ENCODE measurements around the gene SUPT6H. TPM values are rescaled to one million over a fixed set of nuclear protein-coding genes. Genes with fewer than 3 reads are reported as not detected.

Gene SUPT6H
- total RNA-seq, 4 donors from 2014 or later = 56.4 to 101 (median 66.6) TPM

- peak; percentile 83 to 84 for DNase-seq (ENCODE audit: low spot score in 2 of 2)
- TF ChIP-seq CTCF (IDR thresholded peaks at IDR 0.05) (no peak), POLR2A (IDR thresholded peaks at IDR 0.05) (peak; percentile 71 to 85), EP300 (IDR thresholded peaks at IDR 0.05) (peak in 1 of 2 donors; percentile 95)
These were observed 49.1 kb downstream of the SUPT6H start for GRCh38 chr17:28710861-28711722.

GRCh38 chr17:28711723-28712031, 49.7 kb downstream of the SUPT6H start, which contains the start of gene PROCA1:
Gene PROCA1, minus strand, starts transcription at chr17:28711888. Its CDS starts 228 bp downstream, at chr17:28711660.
- TF ChIP-seq EP300 (IDR thresholded peaks at IDR 0.05) (no peak), POLR2A (IDR thresholded peaks at IDR 0.05) (no peak), CTCF (IDR thresholded peaks at IDR 0.05) (no peak)
- 1 to 2% methylated on average over 10 to 20 of the region's 20 CpGs for WGBS, 2 donors
- Histone ChIP-seq H3K9me3 (no peaks in the 10 kb centered on the region), H3K36me3 (peaks cover 0 to 32% (median 5%) of the 10 kb centered on the region in 3 donors), H3K27ac (peak within 1 kb of the TSS; percentile 81 to 97 (median 93)), H3K4me3 (peak within 1 kb of the TSS; percentile 42 to 72 (median 54)), H3K27me3 (no peaks in the 10 kb centered on the region), H3K4me1 (peaks cover 0 to 49% (median 10%) of the 10 kb centered on the region in 4 donors)
- no peak for DNase-seq (ENCODE audit: low spot score in 2 of 2)

More at GRCh38 chr17:28710861-28711722, 49.1 kb downstream of the SUPT6H start:
- peak overlapping the region; percentile 81 to 97 (median 93) for H3K27ac ChIP-seq
- no peaks in the 10 kb centered on the region for H3K9me3 ChIP-seq
- peaks cover 0 to 43% (median 4%) of the 10 kb centered on the region in 4 donors for H3K4me1 ChIP-seq
- peaks cover 0 to 32% (median 5%) of the 10 kb centered on the region in 3 donors for H3K36me3 ChIP-seq
- H3K27me3 ChIP-seq = no peaks in the 10 kb centered on the region
- peak overlapping the region; percentile 42 to 72 (median 54) for H3K4me3 ChIP-seq
- 1% methylated on average over 59 to 66 of the region's 74 CpGs for WGBS, 2 donors

- Histone ChIP-seq H3K9me3 (no peaks in the 10 kb centered on the region), H3K4me1 (peaks cover 0 to 54% (median 11%) of the 10 kb centered on the region in 4 donors), H3K36me3 (peaks cover 0 to 32% (median 5%) of the 10 kb centered on the region in 3 donors), H3K27ac (peak overlapping the region; percentile 81 to 97 (median 93)), H3K4me3 (peak overlapping the region; percentile 42 to 72 (median 54)), H3K27me3 (no peaks in the 10 kb centered on the region)
- peak; percentile 19 to 24 for DNase-seq (ENCODE audit: low spot score in 2 of 2)
- TF ChIP-seq EP300 (IDR thresholded peaks at IDR 0.05) = no peak
- TF ChIP-seq CTCF (IDR thresholded peaks at IDR 0.05) = no peak
- TF ChIP-seq POLR2A (IDR thresholded peaks at IDR 0.05) = no peak
- 24 to 32% methylated on average over 24 to 34 of the region's 34 CpGs for WGBS, 2 donors
These were observed 50.2 kb downstream of the SUPT6H start for GRCh38 chr17:28712032-28712704.

GRCh38 chr17:28712705-28713415, 50.9 kb downstream of the SUPT6H start:
- Histone ChIP-seq H3K27me3 (no peaks in the 10 kb centered on the region), H3K36me3 (peaks cover 0 to 32% (median 5%) of the 10 kb centered on the region in 3 donors), H3K4me3 (no peak overlapping the region), H3K9me3 (no peaks in the 10 kb centered on the region), H3K27ac (peak overlapping the region in 3 of 4 donors; percentile 81 to 94 (median 92)), H3K4me1 (peaks cover 0 to 60% (median 11%) of the 10 kb centered on the region in 4 donors)
- no peak for DNase-seq (ENCODE audit: low spot score in 2 of 2)
- WGBS, 2 donors = 63 to 71% methylated on average over 7 of the region's 7 CpGs
- no peak for TF ChIP-seq POLR2A (IDR thresholded peaks at IDR 0.05)
- TF ChIP-seq EP300 (IDR thresholded peaks at IDR 0.05) = no peak
- no peak for TF ChIP-seq CTCF (IDR thresholded peaks at IDR 0.05)
